ENCODE results near the gene ZC3H18. TPM values are rescaled to one million over a fixed set of nuclear protein-coding genes. Genes with fewer than 3 reads are reported as not detected.
A peak's percentile ranks its signal among the peaks of the same experiment; 100 is the strongest.

Gene ZC3H18
- total and polyA plus RNA-seq, 7 donors: 9.6 to 37.7 (median 16.1) TPM

- peaks cover 8 to 38% (median 33%) of the 10 kb centered on the region in 3 donors for H3K27me3 ChIP-seq
- intact Hi-C loops (cut with DNase I): loop anchor here (1.0 kb wide), 1 partner anchor 84 kb away; no protein-coding TSS in a partner anchor
- no peaks in the 10 kb centered on the region for H3K9me3 ChIP-seq
- peaks cover 0 to 25% (median 13%) of the 10 kb centered on the region in 4 donors for H3K4me1 ChIP-seq
- H3K27ac ChIP-seq: no peak overlapping the region
- no peak overlapping the region for H3K4me3 ChIP-seq
- H3K36me3 ChIP-seq: peaks cover 0 to 3% (median 0%) of the 10 kb centered on the region in 4 donors
- no peak for DNase-seq
- 83 to 84% methylated on average over 9 of the region's 9 CpGs for WGBS, 2 donors
- TF ChIP-seq POLR2AphosphoS5 (IDR thresholded peaks at IDR 0.05) (no peak), EP300 (IDR thresholded peaks at IDR 0.05) (no peak), POLR2A (IDR thresholded peaks at IDR 0.05) (no peak), CTCF (IDR thresholded peaks at IDR 0.05) (no peak)
Measured at GRCh38 chr16:88526906-88527185, 43.4 kb upstream of the ZC3H18 start.

- DNase-seq: peak; percentile 84
- H3K27ac ChIP-seq: no peak overlapping the region
- intact Hi-C loops (cut with DNase I): loop anchor here (1.0 kb wide), 1 partner anchor 84 kb away; no protein-coding TSS in a partner anchor
- peaks cover 0 to 3% (median 0%) of the 10 kb centered on the region in 4 donors for H3K36me3 ChIP-seq
- 26 to 35% methylated on average over 32 of the region's 32 CpGs for WGBS, 2 donors
- H3K27me3 ChIP-seq: peaks cover 8 to 32% (median 28%) of the 10 kb centered on the region in 3 donors
- no peak for TF ChIP-seq POLR2A (IDR thresholded peaks at IDR 0.05)
- peak; percentile 41 to 86 (median 72) for TF ChIP-seq CTCF (IDR thresholded peaks at IDR 0.05)
- TF ChIP-seq POLR2AphosphoS5 (IDR thresholded peaks at IDR 0.05): no peak
- H3K4me3 ChIP-seq: no peak overlapping the region
- no peaks in the 10 kb centered on the region for H3K9me3 ChIP-seq
- peaks cover 0 to 30% (median 15%) of the 10 kb centered on the region in 4 donors for H3K4me1 ChIP-seq
Measured at GRCh38 chr16:88527186-88527936, 42.8 kb upstream of the ZC3H18 start.

DNA sequence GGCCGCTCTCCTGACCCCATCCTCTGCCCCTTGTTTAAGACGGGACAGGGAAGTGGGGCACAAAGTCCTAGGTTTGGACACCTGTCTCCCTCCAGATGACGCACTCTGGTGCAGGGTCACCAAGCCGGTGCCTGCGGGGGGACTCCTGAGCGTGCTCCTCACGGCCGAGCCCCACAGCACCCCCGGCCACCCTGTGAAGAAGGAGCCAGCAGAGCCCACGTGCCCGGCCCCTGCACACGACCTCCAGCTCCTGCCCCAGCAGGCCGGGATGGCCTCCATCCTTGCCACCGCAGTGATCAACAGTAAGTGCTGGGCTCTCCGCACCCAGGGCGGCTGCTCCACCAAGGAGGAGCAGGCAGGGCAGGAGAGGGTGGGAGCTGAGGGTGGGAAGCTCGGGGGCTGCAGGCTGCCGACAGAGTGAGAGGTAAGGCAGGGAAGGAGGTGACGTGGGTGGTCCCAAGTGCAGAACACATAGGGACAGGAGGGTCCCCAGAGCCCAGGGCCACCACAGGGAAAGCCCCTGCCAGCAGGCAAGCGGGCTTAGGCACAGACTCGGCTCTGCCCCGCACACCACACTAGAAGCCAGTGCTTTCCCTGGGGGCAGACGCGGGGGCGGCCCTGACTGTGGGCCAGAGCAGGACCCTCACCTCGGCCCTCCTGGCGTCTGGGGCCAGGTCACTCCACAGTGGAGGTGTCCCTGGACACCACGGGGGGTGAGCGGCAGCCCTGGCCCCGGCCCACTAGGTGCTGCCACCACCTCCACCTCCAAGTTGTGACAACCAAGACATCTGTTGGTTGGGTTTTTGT lies 42.1 kb upstream of the ZC3H18 start:
- no peak overlapping the region for H3K27ac ChIP-seq
- TF ChIP-seq CTCF (IDR thresholded peaks at IDR 0.05): no peak
- no peak for TF ChIP-seq EP300 (IDR thresholded peaks at IDR 0.05)
- TF ChIP-seq POLR2AphosphoS5 (IDR thresholded peaks at IDR 0.05): no peak
- TF ChIP-seq POLR2A (IDR thresholded peaks at IDR 0.05): no peak
- H3K4me1 ChIP-seq: peaks cover 0 to 38% (median 22%) of the 10 kb centered on the region in 4 donors
- no peaks in the 10 kb centered on the region for H3K9me3 ChIP-seq
- WGBS, 2 donors: 74 to 80% methylated on average over 30 of the region's 30 CpGs
- H3K4me3 ChIP-seq: no peak overlapping the region
- no peak for DNase-seq
- peaks cover 0 to 3% (median 0%) of the 10 kb centered on the region in 4 donors for H3K36me3 ChIP-seq
- H3K27me3 ChIP-seq: peaks cover 8 to 25% (median 20%) of the 10 kb centered on the region in 3 donors
- intact Hi-C loops (cut with DNase I): loop anchor here (1.0 kb wide), 1 partner anchor 85 kb away; no protein-coding TSS in a partner anchor

DNA sequence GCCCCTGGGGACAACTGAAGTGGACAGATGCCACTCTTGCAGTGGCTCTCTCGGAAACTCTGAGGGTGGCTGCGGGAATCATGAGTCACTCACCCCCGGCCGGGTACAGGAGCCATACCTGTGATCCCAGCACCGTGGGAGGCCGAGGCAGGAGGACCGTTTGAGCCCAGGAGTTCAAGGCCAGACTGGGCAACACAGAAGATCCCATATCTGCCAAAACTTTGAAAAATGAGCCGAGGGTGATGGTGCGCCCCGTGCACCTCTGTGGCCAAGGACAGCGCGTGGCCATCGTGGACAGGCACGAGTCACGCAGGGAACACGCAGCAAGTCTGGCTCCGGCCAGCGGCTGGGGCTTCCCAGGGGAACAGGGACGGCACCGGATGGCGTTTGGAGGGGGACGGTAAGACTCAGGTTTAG lies 41.3 kb upstream of the ZC3H18 start:
- peaks cover 0 to 3% (median 0%) of the 10 kb centered on the region in 4 donors for H3K36me3 ChIP-seq
- H3K27ac ChIP-seq: no peak overlapping the region
- TF ChIP-seq POLR2AphosphoS5 (IDR thresholded peaks at IDR 0.05) (no peak), POLR2A (IDR thresholded peaks at IDR 0.05) (no peak)
- H3K4me3 ChIP-seq: no peak overlapping the region
- peaks cover 5 to 17% (median 12%) of the 10 kb centered on the region in 3 donors for H3K27me3 ChIP-seq
- H3K9me3 ChIP-seq: no peaks in the 10 kb centered on the region
- 91% methylated on average over 22 of the region's 22 CpGs for WGBS, 2 donors
- H3K4me1 ChIP-seq: peaks cover 0 to 41% (median 25%) of the 10 kb centered on the region in 4 donors
- no peak for DNase-seq
- intact Hi-C loops (cut with DNase I): no loop called here

- no peak for DNase-seq
- intact Hi-C loops (cut with DNase I): no loop called here
- peaks cover 0 to 10% (median 5%) of the 10 kb centered on the region in 3 donors for H3K27me3 ChIP-seq
- H3K9me3 ChIP-seq: no peaks in the 10 kb centered on the region
- no peak overlapping the region for H3K4me3 ChIP-seq
- H3K36me3 ChIP-seq: peaks cover 0 to 3% (median 0%) of the 10 kb centered on the region in 4 donors
- TF ChIP-seq CTCF (IDR thresholded peaks at IDR 0.05): no peak
- no peak for TF ChIP-seq POLR2AphosphoS5 (IDR thresholded peaks at IDR 0.05)
- TF ChIP-seq POLR2A (IDR thresholded peaks at IDR 0.05): no peak
- no peak for TF ChIP-seq EP300 (IDR thresholded peaks at IDR 0.05)
- H3K27ac ChIP-seq: no peak overlapping the region
- H3K4me1 ChIP-seq: peaks cover 0 to 41% (median 25%) of the 10 kb centered on the region in 4 donors
- 93 to 94% methylated on average over 9 of the region's 9 CpGs for WGBS, 2 donors
Measured at GRCh38 chr16:88529596-88529995, 40.6 kb upstream of the ZC3H18 start.
